Stimulated activated CD8-positive, alpha-beta memory T cell treated with anti-CD3 and anti-CD28 coated beads, Interleukin-7, amount 100 ng/mL, for 1 hour (primary cell): ENCODE measurements around the gene ARFGAP1.

Source experiments
- DNase-seq, 2 donors: peaks; one replicate each; pipeline ENCODE4 v3.0.0-alpha.2; 2020; ENCODE audit warnings: low read depth in 2 of 2

The ARFGAP1 gene

DNA sequence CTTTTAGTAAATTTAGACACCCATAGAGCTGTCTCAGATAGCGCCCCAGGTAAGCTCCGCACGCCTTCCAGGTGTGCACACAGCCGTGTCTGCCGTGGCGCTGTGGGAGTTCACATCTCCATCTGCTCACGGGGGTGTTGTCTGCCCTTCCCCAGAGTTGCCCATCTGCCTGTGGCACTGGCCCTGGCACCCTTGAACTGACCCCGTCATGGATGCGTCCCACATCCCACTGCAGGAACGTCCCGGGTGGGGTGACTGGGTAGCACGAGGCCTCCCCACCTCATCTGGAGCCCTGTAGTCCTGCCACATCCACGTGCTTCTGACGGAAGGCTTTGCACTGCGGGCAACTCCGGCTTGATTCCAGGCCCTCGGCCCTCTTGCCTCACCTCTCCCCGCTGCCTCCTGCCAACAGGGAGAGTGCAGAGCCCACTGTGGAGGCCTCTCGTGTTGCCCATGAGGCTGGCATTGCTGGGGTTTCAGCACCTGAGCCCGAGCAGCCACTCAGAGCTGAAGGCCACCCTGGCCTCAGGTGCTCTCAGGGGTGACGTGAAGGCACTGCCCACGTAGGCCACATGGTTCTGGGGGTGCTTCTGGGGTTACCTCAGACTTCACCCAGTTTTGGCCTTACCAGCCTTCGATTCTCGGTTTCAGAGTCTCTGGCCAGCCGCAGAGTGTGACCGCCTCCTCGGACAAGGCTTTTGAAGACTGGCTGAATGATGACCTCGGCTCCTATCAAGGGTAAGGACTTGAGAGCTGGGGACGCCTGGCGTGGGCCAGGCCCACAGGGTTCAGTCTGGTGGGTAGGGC lies 5.1 kb downstream of the ARFGAP1 start:
- DNase-seq, result no peak

DNA sequence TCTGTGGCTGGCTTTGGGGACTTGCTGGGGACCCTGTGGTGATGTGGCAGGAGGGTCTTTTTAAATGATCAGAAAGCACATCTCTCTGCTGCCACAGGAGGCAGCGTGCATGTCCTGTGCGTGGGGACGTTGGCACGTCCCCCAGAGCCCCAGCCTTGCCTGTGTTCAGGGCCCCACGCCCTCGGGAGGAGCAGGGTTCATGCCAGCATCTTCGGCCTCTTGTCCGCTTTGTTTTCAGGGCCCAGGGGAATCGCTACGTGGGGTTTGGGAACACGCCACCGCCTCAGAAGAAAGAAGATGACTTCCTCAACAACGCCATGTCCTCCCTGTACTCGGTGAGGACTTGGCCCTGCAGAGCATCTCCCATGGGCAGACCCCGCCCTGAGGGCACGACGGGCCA lies 6.0 kb downstream of the ARFGAP1 start:
- DNase-seq, result no peak

DNA sequence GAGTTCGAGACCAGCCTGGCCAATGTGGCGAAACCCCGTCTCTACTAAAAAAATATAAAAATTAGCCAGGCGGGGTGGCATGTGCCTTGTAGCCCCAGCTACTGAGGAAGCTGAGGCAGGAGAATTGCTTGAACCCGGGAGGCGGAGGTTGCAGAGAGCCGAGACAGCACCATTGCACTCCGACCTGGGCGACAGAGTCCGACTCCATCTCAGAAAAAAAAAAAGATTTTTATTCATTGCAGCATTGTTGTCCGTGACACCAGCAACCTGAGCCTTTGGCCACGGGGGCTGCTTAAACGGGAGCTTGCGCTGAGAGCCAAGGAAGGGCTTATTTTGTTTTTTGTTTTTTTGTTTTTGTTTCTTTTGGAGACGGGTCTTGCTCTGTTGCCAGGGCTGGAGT lies 7.3 kb downstream of the ARFGAP1 start:
- DNase-seq, result no peak

DNA sequence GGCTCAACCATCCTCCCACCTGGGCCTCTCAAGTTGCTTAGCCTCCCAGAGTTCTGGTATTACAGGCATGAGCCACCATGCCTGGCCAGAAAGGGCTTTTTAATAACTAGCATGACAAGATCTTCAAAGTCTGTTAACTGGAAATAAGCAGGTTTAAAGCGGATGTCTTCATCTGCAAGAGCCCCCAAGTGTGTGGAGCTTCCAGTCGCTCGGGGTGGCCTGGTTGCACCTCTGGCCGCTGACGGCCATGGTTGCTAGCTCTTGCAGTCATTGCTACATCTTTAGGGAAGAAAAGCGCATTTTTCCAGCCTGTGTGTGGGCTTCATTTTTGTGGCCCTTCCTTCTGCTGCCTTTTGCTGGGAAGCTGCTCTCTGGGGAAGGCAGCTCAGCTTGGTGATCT lies 7.8 kb downstream of the ARFGAP1 start:
- no peak for DNase-seq

DNA sequence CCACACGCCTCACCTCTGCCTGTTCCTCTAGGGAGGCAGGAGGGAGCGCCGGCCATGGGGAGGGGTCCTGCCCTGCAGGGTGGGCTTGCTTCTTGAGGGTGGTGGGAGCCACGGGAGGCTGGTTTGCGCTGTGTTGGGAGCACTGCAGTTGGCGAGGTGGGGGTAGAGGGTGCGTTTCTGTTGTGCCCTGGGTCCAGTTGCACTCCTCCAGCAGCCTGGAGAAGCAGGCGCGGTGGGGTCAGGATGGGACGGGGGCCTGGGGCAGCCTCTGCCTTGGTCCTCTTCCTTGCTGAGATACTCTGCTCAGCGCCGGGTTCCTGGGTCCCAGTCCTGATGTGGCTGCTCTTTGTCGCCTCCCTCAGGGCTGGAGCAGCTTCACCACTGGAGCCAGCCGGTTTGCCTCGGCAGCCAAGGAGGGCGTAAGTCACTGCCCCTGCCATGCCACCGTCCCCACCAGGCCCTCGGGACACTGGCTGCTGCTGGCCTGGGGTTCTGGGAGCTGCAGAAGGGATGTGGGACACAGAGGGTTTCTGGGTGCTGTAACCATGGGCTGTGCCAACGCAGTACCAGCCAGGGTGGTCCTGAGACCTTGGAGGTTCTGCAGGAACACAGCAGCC lies 8.4 kb downstream of the ARFGAP1 start:
- DNase-seq, result no peak

DNA sequence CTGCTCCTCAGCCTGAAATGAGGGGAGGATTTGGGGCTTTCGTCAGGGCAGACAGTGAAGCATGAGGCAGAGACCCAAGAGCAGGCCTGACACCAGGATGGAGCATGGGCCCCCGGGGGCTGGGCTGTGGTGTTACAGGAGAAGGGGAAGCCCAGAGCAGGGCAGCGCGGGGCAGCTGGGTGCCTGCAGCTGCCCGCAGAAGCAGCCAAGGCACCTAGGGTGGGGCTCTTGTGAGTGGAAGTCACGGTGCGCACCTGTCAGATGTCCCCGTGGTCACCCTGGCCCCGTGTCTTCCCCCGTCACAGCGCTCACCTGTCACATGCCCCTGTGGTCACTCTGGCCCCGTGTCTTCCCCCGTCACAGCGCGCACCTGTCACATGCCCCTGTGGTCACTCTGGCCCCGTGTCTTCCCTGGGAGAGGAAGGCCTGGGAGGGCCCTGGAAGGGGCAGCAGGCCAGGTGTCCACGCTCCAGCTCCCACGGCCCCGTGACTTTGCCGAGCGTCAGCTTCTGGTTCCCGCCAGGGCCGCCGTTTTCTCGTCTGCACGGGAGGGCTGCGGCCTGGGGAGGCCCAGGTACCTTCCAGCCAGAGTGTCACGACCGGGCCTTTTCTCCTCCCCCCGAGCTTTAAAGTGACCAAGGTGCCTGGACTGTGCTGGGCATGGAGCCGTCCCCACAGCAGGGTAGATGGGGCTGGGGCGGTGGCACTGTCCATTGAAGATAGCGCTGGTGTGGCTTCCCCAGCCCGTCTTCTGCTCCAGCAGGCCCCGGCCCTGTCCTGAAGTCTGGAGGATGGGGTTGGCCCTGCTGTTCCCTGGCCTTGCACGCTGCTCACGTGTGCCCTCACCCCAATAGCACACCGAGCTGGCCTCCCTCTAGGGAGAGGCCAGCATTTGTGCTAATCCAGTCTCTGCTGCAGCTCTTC lies 9.4 kb downstream of the ARFGAP1 start:
- no peak for DNase-seq

DNA sequence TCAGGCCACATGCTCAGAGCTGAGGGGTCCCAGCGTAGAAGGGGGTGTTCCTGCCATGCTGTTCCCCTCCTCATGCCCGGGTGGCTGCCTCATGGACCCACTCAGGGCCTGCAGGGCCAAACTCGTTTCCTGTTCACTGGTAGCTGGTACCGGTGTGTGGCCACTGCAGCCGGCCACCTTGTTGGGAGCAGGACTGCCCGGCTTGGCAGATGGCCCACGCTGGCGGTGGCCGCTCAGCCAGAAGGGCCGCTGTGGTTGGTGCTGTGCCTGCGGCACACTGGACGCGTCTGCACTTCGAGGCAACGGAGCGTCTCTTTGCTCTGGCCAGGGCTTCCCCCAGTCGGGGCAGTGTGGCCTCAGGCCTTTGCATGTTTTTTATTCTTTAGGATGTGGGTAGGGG lies 10.3 kb downstream of the ARFGAP1 start:
- DNase-seq, result no peak

DNA sequence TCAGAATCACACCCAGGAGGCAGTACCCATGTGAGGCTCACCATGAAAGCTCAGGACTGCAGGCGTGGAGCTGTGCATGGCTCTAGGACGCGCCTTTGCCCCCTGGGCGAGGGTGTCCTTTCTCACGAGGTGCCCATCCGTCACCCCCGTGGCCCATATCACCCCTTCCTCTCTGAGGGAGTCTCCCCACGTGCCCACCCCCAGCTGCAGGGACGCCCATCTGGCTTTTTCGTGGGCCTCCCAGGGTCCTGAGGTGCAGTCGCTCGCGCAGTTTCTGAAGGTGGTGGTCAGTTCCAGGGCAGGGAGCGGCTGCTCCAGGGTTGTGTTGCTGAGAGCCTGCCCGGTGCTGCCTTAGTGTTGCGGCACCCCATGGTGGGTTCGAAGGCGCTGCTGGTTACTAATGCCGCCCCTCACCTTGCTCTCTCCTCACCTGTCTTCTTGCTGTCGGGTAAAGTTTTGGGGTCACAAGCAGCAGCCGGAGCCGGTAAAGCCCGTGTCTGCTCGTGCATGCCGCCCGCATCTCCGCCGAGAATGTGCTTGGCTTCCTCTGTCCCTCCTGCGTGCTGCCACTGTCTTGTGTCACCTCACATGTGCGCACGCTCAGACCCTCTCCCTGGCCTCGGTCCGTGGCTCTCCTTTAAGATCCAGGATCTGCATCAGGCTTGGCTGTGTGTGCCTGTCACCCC lies 10.9 kb downstream of the ARFGAP1 start:
- no peak for DNase-seq

DNA sequence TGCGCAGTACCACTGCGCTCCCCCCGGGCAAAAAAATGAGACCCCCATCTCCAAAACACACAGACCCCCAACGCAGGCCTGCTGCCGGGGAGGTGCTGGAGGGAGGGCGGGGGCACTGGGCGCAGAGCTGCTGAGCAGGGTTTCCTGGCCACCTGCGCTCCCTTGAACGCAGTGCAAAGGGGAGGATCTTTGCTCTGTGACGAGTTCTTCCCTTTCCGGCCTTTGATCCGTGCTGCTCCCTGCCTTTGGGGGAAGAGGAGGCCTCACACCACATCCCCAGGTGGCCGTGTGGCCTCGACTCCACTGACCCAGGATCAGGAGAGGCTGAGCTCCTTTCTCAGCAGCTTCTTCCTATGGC lies 11.4 kb downstream of the ARFGAP1 start:
- no peak for DNase-seq

DNA sequence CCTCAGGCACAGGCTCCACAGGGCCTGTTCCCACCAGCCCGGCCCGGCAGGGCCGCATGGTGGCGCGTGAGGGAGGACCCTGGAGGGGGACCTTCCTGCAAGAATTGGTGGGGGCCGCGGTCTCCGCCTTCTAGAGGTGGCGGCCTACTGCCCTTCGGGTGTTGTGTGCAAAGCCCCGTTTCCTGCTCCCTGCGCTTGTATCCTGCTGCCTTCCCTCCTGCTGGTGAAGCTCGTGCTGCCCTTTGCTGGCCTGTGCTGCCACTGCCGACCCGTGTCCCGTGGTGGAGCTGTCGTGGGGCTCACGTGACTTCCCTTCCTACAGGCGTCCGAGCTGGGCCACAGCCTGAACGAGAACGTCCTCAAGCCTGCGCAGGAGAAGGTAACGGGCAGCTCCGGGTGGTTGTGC lies 11.9 kb downstream of the ARFGAP1 start:
- DNase-seq, result no peak

DNA sequence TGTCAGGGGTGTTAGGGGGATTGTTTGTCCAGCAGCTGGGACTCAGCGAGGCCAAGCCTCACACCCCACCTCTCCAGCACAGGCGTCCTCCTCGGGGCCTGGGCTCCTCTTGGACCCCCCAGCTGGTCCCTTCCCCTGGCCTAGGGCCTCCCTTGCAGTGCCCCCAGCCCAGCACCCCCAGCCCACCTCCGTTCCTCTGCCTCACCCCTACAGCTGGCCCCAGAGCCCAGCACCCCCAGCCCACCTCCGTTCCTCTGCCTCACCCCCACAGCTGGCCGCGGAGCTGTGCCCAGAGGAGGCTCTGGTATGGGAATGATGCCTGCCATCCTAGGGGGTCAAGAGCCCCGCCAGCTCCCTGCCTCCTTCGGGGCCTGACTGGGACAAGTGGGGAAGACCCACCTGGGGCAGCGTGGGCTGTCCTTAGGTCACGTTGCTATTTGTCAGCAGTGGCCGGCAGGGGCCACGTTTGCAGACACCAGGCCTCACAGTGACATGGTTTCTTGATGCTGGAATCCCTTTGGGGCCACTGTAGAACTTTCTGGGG lies 12.4 kb downstream of the ARFGAP1 start:
- no peak for DNase-seq

DNA sequence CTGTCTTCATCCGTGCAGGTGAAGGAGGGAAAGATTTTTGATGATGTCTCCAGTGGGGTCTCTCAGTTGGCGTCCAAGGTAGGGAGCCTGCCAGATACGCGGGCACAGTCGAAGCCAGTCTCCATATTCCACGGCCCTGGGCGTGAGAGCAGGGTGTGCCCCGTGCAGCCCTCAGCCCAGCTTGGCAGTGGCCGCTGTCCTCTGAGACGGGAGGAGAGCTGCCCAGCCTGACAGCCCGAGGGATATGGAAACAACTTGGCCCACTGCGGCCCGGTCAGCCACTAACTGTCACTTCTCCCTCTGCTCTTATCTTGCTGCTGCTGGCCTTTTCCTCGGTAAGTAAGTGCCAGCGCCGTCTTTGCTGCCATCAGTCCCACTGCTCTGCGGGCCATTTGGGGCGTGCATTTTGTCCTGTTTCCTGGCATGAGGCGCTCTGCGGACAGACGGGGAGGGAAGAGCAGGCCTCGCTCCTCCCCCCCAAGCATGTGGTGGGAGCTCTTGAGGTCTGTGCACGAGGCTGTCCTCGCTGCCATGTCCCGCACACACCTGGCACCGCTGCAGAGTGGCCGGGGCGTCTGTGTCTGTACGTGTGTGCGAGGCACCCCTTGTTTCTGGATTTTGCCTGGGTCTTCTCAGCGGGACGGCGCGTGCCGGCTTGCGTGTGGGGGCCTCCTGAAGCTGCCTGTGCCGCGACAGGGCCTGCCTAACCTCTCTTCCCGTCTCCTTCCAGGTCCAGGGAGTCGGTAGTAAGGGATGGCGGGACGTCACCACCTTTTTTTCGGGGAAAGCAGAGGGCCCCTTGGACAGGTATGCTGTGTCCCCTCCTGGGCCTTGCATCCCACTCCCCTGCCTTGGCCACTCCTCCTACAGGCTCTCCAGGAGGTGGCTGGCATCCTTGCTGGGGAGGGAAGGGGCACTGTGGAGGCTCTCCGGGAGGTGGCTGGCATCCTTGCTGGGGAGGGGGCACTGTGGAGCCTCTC lies 13.3 kb downstream of the ARFGAP1 start:
- DNase-seq, result no peak

DNA sequence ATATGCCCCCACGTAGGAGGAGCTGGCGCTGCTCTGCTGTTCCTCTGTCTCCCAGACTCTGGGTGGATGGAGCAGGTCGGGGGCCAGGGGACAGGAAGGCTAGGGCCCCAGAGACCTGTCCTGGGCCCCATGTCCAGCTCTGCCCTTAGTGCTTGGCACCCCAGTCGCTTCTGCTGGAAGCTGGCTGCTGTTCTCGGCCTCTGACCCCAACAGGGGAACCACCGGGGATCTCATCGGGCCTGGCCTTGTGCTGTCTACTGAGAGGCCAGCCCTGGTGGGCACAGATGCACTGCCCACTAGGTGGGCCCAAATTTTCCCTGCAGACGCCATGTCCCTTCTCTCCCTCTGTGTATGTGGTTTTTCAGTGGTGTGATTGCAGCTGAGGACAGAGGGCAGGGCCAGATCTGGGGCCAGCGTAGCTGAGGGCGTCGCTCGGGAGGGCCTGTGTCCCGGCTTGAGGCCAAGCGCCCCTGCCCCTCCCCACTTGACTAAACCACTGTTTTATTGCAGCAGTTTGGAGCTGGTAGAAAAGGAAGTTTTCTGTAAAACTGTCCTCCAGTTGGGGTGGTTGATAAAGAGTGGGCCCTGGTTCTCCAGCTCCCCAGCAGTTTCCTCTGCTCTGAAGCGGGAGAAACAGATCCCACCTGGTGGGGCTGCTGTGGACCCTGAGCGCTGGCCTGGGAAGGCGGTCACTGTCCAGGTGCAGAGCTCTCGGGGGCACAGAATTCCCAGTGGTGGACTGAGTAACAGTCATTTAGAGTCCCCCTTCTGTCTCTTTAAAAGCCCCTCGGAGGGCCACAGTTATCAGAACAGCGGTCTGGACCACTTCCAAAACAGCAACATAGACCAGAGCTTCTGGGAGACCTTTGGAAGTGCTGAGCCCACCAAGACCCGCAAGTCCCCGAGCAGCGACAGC lies 14.4 kb downstream of the ARFGAP1 start:
- DNase-seq, result no peak

DNA sequence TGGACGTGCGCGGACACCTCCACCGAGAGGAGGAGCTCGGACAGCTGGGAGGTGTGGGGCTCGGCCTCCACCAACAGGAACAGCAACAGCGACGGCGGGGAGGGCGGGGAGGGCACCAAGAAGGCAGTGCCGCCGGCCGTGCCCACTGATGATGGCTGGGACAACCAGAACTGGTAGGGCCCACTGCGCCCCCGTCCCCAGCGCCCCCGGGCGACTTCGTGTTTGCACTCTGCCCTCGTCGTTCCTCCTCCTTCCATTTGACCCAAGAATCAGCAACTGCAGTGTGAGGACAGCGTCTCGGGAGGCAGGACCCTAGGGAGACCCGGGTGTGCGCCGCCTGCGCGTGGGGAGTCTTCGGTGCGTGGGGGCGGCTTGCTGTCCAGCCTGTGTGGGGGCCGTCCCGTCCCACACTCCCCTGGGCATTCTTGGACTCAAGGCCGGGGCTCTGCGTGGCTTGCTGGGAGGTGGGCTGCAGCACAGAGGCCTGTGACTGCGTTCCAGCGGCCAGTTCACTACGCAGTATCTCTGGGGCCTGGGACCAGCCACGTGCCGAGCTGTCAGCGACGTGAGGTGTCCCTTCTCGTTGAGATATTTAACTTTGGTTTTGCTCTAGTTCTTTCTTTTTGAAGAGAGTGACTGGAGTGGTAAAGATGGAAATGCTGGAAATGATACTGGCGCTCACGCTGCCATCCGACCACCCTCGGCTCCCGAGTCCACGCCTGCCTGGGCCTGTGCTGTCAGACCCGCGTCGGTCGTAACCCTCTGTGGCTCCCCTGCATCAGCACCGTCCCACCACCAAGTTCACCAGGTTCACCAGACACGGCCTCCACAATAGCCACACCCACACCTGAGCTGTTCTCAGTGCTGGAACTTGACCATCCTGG lies 15.3 kb downstream of the ARFGAP1 start:
- DNase-seq, result no peak

DNA sequence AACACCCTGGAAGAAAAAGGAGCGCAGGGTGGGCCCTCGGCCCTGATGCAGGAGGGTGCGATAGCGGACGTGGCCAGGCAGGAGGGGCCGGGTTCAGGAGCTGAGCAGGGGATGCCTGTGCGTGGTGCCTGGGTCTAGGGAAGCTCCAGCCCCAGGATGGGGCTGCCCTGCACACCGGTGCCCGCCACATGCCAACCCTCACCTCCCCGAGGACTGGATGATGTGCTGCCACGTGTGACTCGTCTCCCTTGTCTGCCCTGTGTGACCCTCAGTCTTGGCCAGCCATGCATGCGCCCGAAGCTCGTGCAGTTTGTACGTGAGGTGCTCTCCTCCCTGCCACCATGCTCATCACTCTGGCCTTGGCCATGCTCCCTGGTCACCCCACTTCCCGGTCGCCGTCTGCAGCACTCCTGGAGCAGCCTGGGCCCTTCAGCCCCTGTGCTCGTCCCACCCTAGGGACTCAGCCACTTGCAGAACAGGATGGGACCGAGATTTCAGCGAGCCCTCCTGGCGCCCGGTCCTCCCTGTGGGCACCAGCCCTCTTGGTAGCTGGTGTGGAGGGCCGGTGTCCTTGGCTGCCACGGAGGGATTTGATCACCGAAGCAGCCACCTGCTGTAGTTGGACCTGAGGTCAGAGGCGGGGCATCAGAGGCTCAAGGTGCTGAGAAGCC lies 16.1 kb downstream of the ARFGAP1 start:
- no peak for DNase-seq

DNA sequence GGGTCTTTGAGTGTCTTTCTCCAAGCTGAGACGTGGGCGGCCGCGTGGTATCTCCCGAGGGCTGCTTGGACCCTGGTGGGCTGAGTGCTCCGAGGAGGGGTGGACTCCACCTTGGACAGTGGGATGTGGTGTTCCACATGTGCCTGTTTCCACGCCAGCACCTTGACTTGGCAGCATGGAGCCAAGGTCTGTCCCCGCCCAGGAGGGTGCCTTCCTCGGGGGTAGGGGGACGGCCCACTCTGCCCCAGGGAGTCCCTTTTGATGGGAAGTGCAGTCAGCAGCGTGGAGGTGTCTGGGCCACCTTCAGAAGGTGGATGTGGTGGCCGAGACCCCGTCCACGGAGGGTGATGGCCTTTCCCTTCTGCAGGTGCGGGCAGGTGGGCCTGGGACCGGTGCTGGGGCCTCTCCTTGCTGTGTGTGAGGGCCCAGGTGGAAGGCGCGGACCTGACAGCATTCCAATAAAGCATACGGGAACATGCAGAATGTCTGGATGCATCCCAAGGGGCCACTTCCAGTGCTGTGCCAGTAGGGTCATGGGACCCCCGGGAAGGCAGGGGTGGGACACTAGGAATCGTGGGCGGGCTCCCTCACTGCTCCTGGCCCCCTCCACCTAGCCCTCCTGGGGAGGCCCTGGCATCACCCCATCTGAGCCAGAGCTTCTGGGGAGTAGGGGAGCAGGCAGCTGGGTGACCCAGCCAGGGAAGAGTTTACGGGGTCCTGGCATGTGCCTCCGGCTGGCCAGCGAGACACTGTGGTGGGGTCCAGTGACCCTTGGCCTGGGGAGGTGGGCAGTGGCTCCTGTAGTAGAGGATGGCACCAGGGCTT lies 16.9 kb downstream of the ARFGAP1 start:
- no peak for DNase-seq

DNA sequence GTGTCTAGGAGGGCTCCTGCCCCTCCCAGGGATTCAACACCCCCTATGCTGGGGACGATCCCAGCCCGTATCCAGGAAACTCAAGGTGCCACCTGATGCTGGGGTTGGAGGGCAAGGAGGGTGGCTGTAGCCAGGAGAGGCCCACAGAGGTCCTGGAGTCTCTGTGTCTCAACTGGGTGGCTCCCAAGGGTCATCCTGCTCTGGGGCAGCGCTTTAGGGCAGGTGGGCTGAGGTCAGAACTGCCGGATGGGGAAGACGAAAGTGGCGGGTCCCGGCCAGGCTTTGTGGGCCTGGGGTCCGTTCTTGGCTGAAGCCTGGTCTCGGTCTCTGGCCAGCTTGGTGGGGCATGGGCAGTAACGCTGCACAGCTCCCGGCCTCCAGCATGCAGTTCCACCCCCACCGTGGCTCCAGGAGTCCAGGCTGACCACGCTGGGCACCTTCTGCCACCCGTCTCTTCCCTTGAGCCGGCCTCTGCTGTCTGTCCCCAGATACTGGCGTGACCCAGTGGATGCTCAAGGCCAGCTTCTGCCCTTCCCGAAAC lies 17.6 kb downstream of the ARFGAP1 start:
- DNase-seq, result no peak
